Activated CD4-positive, CD25-positive, alpha-beta regulatory T cell treated with anti-CD3 and anti-CD28 coated beads, Interleukin-2, amount 50 U/mL, for 16 hours (primary cell): ENCODE measurements around the gene NGEF.

Experiments used
- DNase-seq: peaks from one replicate; pipeline ENCODE4 v3.0.0-alpha.2; 2020; ENCODE audit warnings: low read depth, low spot score

The NGEF gene

DNA sequence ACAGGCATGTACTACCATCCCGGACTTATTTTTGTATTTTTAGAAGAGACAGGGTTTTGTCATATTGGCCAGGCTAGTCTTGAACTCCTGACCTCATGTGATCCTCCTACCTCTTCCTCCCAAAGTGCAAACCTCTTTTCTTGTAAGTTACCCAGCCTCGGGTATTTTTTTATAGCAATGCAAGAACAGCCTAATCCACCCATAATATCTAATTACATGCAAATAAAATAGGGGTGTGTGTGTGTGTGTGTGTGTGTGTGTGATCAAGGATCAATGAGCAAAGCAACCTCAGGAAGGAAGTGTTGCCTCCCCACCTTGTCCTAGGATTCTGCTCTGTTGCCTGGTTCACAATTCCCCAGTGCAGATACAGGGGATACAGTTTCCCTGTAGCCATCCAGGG, 45.6 kb downstream of the NGEF start:
- DNase-seq = no peak

DNA sequence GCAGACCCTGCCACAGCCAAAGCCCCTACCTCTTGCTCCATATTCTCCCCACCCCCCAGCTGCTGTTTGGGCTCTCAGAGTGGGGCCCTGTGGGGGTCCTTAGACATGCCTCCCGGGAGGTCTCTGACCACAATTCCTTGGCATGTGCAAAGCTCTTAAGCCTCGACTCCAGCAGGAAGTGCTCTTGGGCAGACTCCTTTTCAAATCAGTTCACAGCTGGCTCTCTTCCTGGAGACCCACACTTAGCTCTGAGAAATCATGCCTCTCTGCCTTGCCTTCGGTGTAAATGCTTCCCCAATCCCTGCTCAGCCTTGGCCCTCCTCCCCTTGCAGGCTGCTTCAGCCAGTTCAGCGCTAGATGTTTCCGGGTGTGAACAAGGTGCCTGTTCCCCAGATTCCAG, 46.9 kb downstream of the NGEF start:
- no peak for DNase-seq

DNA sequence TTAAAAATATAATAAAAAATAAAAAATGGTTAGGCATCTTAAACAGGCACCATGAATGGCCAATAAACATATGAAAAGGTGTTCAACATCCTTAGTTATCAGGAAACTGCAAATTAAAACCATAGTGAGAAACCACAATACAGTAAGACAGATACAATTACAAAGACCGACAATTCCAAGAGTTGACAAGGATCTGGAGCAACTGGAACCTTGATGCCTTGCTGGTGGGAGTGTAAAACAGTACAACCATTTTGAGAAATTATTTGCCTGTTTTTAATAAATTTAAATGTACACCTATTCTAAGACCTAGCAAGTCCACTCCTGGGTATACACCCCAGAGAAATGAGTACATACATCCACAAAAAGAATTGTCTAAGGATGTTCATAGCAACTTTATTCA, 49.1 kb downstream of the NGEF start:
- no peak for DNase-seq

GRCh38 chr2:232960862-232961261, 52.2 kb downstream of the NGEF start:
- no peak for DNase-seq

- no peak for DNase-seq
Observed at GRCh38 chr2:232959139-232959538, 53.9 kb downstream of the NGEF start.

GRCh38 chr2:232957657-232958090, 55.4 kb downstream of the NGEF start:
- DNase-seq = no peak

GRCh38 chr2:232955856-232956255, 57.2 kb downstream of the NGEF start:
- no peak for DNase-seq

GRCh38 chr2:232954691-232955090, 58.4 kb downstream of the NGEF start:
- no peak for DNase-seq

- no peak for DNase-seq
Observed at GRCh38 chr2:232951891-232952290, 61.2 kb downstream of the NGEF start.

- DNase-seq = no peak
Observed at GRCh38 chr2:232951181-232951580, 61.9 kb downstream of the NGEF start.

DNA sequence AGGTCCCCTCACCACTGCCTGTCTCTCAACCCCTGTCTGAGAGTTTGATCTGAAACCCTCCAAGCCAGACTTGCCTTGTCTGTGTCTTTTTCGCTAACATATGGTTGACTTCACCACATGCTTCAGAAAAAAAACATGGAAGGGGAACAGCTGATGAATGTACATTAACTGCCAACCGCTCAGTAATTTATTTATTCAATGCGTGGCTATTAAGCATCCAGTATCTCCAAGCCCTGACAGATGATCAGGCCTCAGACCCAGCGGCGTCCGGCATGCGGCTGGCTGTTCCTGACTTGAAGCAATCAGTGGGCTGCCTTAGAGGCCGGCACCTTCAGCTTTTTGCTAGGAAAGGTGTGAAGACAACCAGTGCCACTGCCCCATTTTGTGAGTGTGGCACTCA, 62.3 kb downstream of the NGEF start:
- DNase-seq = no peak

DNA sequence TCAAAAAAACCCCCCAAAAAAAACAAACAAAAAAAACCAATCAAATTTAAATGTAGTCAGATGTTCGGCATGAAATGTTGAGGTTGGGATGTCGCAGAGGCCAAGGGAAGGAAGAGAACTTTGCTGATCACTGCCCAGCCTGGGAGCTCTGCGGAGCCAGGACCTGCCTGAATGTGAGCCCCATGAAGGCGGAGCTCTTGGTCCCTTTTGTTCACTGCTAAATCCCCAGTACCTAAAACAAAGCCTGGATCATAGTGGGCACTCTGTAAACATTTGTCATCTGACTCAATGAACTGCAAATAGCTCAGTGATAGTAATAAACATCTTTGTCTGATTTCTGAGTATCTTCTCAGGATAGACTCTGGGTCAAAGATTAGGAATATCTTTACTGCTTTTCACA, 64.0 kb downstream of the NGEF start:
- DNase-seq = no peak

- no peak for DNase-seq
Observed at GRCh38 chr2:232942831-232943230, 70.2 kb downstream of the NGEF start.

- DNase-seq = no peak
Observed at GRCh38 chr2:232941912-232942594, 71.0 kb downstream of the NGEF start.

GRCh38 chr2:232941400-232941799, 71.7 kb downstream of the NGEF start:
- DNase-seq = no peak

DNA sequence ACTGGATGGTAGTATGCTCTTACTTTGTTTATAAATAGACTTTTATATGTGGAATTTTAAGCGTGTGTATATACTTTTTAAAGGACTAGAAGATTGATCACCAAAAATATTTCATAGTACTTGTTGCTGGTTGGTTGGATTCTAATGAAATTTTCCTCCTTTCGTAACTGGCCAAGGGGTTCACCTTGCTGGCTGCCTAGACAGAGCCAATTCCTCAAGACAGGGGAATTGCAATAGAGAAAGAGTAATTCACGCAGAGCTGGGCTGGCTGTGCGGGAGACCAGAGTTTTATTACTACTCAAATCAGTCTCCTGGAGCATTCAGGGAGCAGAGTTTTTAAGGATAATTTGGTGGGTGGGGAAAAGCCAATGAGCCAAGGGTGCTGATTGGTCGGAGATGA, 72.3 kb downstream of the NGEF start:
- DNase-seq = no peak

GRCh38 chr2:232937278-232937906, 75.7 kb downstream of the NGEF start:
- DNase-seq = no peak

GRCh38 chr2:232931636-232932035, 81.4 kb downstream of the NGEF start:
- DNase-seq = no peak

DNA sequence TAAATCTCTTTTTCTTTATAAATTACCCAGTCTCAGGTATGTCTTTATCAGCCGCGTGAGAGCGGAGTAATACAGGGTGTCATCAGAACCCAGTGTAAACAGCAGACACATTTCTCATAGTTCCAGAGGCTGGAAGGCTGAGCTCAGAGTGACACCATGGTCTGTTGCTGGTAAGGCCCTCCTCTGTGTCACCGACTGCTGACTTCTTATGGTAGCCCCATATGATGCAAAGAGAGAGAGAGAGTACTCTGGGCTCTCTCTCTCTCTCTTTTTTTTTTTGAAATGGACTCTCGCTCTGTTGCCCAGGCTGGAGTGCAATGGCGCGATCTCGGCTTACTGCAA, 83.0 kb downstream of the NGEF start:
- DNase-seq = no peak

DNA sequence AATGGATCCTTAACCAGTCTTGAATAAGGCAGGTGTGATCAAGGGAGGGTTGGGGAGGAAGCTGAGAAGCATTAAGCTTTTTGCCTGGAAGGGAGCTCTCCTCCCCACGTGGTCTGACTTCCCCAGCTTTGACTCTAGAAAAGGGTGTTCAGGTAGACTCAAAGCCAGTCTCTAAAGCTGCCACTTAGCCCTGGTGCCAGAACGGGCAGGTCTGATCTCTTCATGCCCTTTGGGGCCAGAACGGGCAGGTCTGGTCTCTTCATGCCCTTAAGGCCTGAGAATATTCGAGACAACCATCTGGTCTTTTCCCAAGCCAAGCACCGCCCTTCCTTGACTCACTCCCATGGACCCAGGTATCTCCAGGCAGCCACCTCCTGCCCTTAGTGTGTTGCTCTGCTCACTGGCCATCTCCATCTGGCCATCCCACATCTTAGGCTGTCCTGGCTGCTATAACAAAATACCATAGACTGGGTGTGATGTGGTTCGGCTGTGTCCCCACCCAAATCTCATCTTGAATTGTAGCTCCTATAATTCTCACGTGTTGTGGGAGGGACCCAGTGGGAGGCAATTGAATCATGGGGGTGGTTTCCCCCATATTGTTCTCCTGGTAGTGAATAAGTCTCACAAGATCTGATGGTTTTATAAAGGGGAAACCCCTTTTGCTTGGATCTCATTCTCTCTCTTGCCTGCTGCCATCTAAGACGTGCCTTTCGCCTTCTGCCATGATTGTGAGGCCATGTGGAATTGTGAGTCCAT, 83.6 kb downstream of the NGEF start:
- DNase-seq = no peak

DNA sequence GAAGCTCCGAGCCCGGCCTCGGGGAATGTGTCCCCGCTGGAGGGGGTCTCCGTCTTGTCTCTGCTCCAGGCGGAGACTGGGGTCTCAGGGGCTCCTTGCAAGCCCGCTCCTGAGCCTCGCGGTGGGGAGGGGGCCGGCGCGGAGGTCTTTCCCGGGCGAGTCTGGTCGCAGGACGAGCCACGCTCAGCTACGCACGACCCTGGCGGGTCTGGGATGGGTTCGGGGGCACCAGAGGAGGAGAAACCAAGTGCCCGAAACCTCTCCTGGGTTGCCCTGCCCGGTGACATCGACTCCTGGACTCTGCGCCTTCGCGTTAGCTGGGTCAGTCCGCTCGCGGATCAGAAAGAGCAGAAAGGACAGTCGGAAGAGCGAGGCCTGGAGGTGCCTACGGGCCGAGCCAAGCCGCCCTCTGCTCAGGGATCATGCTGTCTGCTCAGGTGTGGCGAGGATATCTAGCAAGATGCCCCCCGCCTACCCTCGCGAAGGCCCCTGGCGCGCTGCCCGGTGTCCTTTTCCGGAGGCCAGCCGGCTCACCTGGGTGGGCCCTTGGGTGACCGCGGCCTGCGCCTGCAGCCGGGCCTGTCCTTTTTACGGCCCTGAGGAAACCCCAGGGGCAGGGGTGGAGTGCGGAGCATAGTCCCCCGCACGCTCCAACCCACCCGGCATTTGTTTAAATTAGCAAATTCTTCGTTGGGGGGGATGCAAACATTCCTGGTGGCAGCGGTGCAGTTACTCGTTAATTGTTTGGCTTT, 84.3 kb downstream of the NGEF start:
- DNase-seq = no peak

- DNase-seq = no peak
Observed at GRCh38 chr2:232927793-232928550, 85.1 kb downstream of the NGEF start.
